ENCODE measurements around the gene TM6SF1. TPM values are rescaled to one million over a fixed set of nuclear protein-coding genes. Genes with fewer than 3 reads are reported as not detected.

Gene TM6SF1
- total and polyA plus RNA-seq, 9 of the 15 experiments (the other 6 are each of a cell fraction or from before 2014, with no cell fraction given), result 1.0 to 5.6 (median 3.5) TPM

GRCh38 chr15:83107841-83108181, 366 bp downstream of the TM6SF1 start:
- intact Hi-C loops (cut with micrococcal nuclease), result loop anchor here (2.0 to 5.0 kb wide), 4 partner anchors 15 to 99 kb away; partner anchors contain the start of genes BTBD1, C15orf40 and HDGFL3
- CTCF ChIA-PET (ENCODE audit: low intra/inter-chr PET ratio), result no interaction called here
- TF ChIP-seq ZNF589 (CRISPR knock-in tag; IDR thresholded peaks at IDR 0.05; ENCODE audit: low read depth) (peak; percentile 42; the same call in 1 of the 2 replicates), MCM3 (IDR thresholded peaks at IDR 0.05) (no peak), HDAC2 (IDR thresholded peaks at IDR 0.05) (no peak), ZNF408 (CRISPR knock-in tag; IDR thresholded peaks at IDR 0.05; ENCODE audit: low read depth) (no peak), MAZ (CRISPR knock-in tag; conservative IDR thresholded peaks at IDR 0.05 in 1 of 2, IDR thresholded peaks at IDR 0.05 in 1 of 2) (no peak), UBTF (IDR thresholded peaks at IDR 0.05; ENCODE audit: borderline replicate concordance in 1 of 2, low read depth in 2 of 2, low read length in 2 of 2) (0 out of 4 replicates have a peak, but pooled peaks of 1 of the 2 experiments have one; percentile 37), RBFOX2 (IDR thresholded peaks at IDR 0.05; ENCODE audit: low read depth, low read length) (peak; percentile 57), ZNF134 (CRISPR knock-in tag; conservative IDR thresholded peaks at IDR 0.05) (no peak), STAT5B (CRISPR knock-in tag; IDR thresholded peaks at IDR 0.05) (no peak), KAT2B (IDR thresholded peaks at IDR 0.05; ENCODE audit: low read depth, low read length) (no peak), NRF1 (conservative IDR thresholded peaks at IDR 0.05 in 1 of 2, IDR thresholded peaks at IDR 0.05 in 1 of 2) (no peak), RBM34 (IDR thresholded peaks at IDR 0.05; ENCODE audit: borderline replicate concordance, insufficient read depth, low read length) (no peak), CBX8 (IDR thresholded peaks at IDR 0.05; ENCODE audit: borderline replicate concordance, extremely low read depth, low read depth, low read length, poor library complexity, severe bottlenecking) (no peak), NCOA4 (IDR thresholded peaks at IDR 0.05; ENCODE audit: partially characterized antibody) (no peak), HNRNPH1 (optimal IDR thresholded peaks at IDR 0.05; ENCODE audit: low read depth, low read length) (no peak), FOXK1 (CRISPR knock-in tag; IDR thresholded peaks at IDR 0.05; ENCODE audit: borderline replicate concordance) (no peak)
- TF ChIP-seq, protein P1, sequence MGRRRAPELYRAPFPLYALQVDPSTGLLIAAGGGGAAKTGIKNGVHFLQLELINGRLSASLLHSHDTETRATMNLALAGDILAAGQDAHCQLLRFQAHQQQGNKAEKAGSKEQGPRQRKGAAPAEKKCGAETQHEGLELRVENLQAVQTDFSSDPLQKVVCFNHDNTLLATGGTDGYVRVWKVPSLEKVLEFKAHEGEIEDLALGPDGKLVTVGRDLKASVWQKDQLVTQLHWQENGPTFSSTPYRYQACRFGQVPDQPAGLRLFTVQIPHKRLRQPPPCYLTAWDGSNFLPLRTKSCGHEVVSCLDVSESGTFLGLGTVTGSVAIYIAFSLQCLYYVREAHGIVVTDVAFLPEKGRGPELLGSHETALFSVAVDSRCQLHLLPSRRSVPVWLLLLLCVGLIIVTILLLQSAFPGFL (CRISPR knock-in tag; IDR thresholded peaks at IDR 0.05), result no peak
- TF ChIP-seq, protein P2, sequence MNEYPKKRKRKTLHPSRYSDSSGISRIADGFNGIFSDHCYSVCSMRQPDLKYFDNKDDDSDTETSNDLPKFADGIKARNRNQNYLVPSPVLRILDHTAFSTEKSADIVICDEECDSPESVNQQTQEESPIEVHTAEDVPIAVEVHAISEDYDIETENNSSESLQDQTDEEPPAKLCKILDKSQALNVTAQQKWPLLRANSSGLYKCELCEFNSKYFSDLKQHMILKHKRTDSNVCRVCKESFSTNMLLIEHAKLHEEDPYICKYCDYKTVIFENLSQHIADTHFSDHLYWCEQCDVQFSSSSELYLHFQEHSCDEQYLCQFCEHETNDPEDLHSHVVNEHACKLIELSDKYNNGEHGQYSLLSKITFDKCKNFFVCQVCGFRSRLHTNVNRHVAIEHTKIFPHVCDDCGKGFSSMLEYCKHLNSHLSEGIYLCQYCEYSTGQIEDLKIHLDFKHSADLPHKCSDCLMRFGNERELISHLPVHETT (CRISPR knock-in tag; conservative IDR thresholded peaks at IDR 0.05 in 1 of 2, IDR thresholded peaks at IDR 0.05 in 1 of 2), result no peak

More at GRCh38 chr15:83107841-83108181, 366 bp downstream of the TM6SF1 start:
- H3K9ac ChIP-seq (ENCODE audit: insufficient read depth in 1 of 2, low read depth in 2 of 2, low read length in 2 of 2), result peak overlapping the region; percentile 41 to 88; a peak in 3 of 4 replicates
- H3K4me3 ChIP-seq, result peak overlapping the region; percentile 51
- H3K9me3 ChIP-seq (replicated peaks; ENCODE audit: control insufficient read depth, insufficient read depth, low read depth, low read length), result no peaks in the 10 kb centered on the region
- 46% methylated on average over 15 of the region's 30 CpGs for WGBS (ENCODE audit: insufficient coverage, low coverage, missing lambda C conversion rate)
- H3K36me3 ChIP-seq (ENCODE audit: control insufficient read depth, insufficient read depth, low read length), result no peaks in the 10 kb centered on the region
- peaks cover 18 to 24% of the 10 kb centered on the region in 2 experiments; a peak in 4 of 5 replicates for H3K4me1 ChIP-seq (replicated peaks in 1 of 2; ENCODE audit: control insufficient read depth in 2 of 2, insufficient read depth in 2 of 2, low read length in 2 of 2)
- H3K79me2 ChIP-seq (ENCODE audit: control insufficient read depth, insufficient read depth, low read length), result no peaks in the 10 kb centered on the region
- no peaks in the 10 kb centered on the region for H3K9me1 ChIP-seq (ENCODE audit: control insufficient read depth, insufficient read depth, low read length)
- in situ Hi-C loops (cut with MboI), result no loop called here
- DNase-seq (ENCODE audit: extremely low read depth in 1 of 4, low spot score in 3 of 4) (no peak), FAIRE-seq (no peak), ATAC-seq (no peak)
- TSS peak; percentile 37 for BruUV-seq (replicated peaks)
- H2AFZ ChIP-seq (ENCODE audit: low read depth, low read length), result peak overlapping the region; percentile 67
- no peaks in the 10 kb centered on the region for H4K20me1 ChIP-seq (replicated peaks; ENCODE audit: control insufficient read depth, insufficient read depth, low read length)
- no peak overlapping the region; the same call in 2 of the 3 replicates for H3K27ac ChIP-seq (ENCODE audit: extremely low read depth, low read depth, low read length)
- POLR2A ChIA-PET, result interaction anchor here (1.5 kb wide), 1 partner anchor 15 kb away, joined by 5 read pairs; no protein-coding TSS in a partner anchor
- peak overlapping the region; percentile 64 for H3K4me2 ChIP-seq (ENCODE audit: insufficient read depth, low read length)
- H3K27me3 ChIP-seq (ENCODE audit: control insufficient read depth in 2 of 2, insufficient read depth in 2 of 2, low read length in 2 of 2), result no peaks in the 10 kb centered on the region; a peak in 1 of 5 replicates

Measured in K562 (cell line).